Stimulated activated CD4-positive, alpha-beta T cell treated with anti-CD3 and anti-CD28 coated beads, TNF-alpha, amount 100 ng/mL, for 24 hours (primary cell): ENCODE data around the gene SLC28A1.
"Not testable (repeated sequence)": the region's sequence is repeated elsewhere in the genome, so short reads cannot be mapped to it uniquely, and the experiment has no call there.

Experiments used
- DNase-seq, 3 experiments: peaks; one replicate each; pipeline ENCODE4 v3.0.0-alpha.2; 2020; ENCODE audit warnings: low read depth in 3 of 3

SLC28A1 gene

GRCh38 chr15:84862214-84862975, 22.1 kb upstream of the SLC28A1 start:
- DNase-seq = no peak

- no peak for DNase-seq
These were observed 20.7 kb upstream of the SLC28A1 start for GRCh38 chr15:84863565-84864443.

GRCh38 chr15:84864444-84864795, 20.0 kb upstream of the SLC28A1 start:
- no peak for DNase-seq

- DNase-seq = no peak
These were observed 19.3 kb upstream of the SLC28A1 start for GRCh38 chr15:84865074-84865569.

GRCh38 chr15:84868037-84868880, 16.2 kb upstream of the SLC28A1 start:
- DNase-seq = no peak

GRCh38 chr15:84869510-84869909, 15.0 kb upstream of the SLC28A1 start:
- DNase-seq = no peak

- DNase-seq = no peak
These were observed 13.0 kb upstream of the SLC28A1 start for GRCh38 chr15:84871428-84871985.

- DNase-seq = no peak
These were observed 12.2 kb upstream of the SLC28A1 start for GRCh38 chr15:84872009-84872910.

GRCh38 chr15:84873997-84874396, 10.5 kb upstream of the SLC28A1 start:
- no peak for DNase-seq

- DNase-seq = no peak
These were observed 9.3 kb upstream of the SLC28A1 start for GRCh38 chr15:84874981-84875699.

- no peak for DNase-seq
These were observed 8.2 kb upstream of the SLC28A1 start for GRCh38 chr15:84876269-84876668.

- not testable (repeated sequence) for DNase-seq
These were observed 6.8 kb upstream of the SLC28A1 start for GRCh38 chr15:84877701-84878100.

GRCh38 chr15:84878504-84878903, 6.0 kb upstream of the SLC28A1 start:
- DNase-seq = peak; percentile 18 to 68 (median 20)

- no peak for DNase-seq
These were observed 5.2 kb upstream of the SLC28A1 start for GRCh38 chr15:84879088-84879780.

GRCh38 chr15:84880007-84880406, 4.5 kb upstream of the SLC28A1 start:
- DNase-seq = no peak

- DNase-seq = no peak
These were observed 3.5 kb upstream of the SLC28A1 start for GRCh38 chr15:84880822-84881519.

GRCh38 chr15:84881520-84881830, 3.0 kb upstream of the SLC28A1 start:
- no peak for DNase-seq

- no peak for DNase-seq
These were observed 996 bp upstream of the SLC28A1 start for GRCh38 chr15:84883466-84883865.

GRCh38 chr15:84885801-84886200, 1.3 kb downstream of the SLC28A1 start:
- DNase-seq = no peak
